Spleen (tissue), 7 donors: ENCODE data around the gene NCLN.

ENCODE experiments used
- POLR2A ChIP-seq, 3 donors: fragments of 450-650 bp; IDR thresholded peaks; one replicate each; pipeline ENCODE4 v1.5.1; 2017; ENCODE audit warnings: antibody characterized with exemption in 3 of 3, mild to moderate bottlenecking in 1 of 3
- POLR2AphosphoS5 ChIP-seq, 3 donors: sonication (generic); formaldehyde crosslinking; IDR thresholded peaks; one replicate each; pipeline ENCODE4 v1.5.1; 2017; ENCODE audit warnings: antibody characterized with exemption in 3 of 3
- TF ChIP-seq, protein P1 (sequence below), 11 experiments: fragments of 200-600 bp in 7 of 11; fragments of 450-650 bp in 4 of 11; sonication (generic) in 4 of 11; IDR thresholded peaks in 8 of 11; conservative IDR thresholded peaks in 3 of 11; 1 replicate in 7 of 11; 2 replicates in 4 of 11; pipeline versions ENCODE4 v1.4.0 to v1.8.0; 2016 to 2021; ENCODE audit warnings: antibody characterized with exemption in 11 of 11, inconsistent platforms in 4 of 11, mild to moderate bottlenecking in 1 of 11
- donor health status: DM: no; HTN: no; CAD: no; lungs with moderate emphysema.
- donor health status: DM: no; HTN: no; CAD: no.
- donor health status: DM: no; HTN: no; CAD: no.

- TF ChIP-seq, protein P1, sequence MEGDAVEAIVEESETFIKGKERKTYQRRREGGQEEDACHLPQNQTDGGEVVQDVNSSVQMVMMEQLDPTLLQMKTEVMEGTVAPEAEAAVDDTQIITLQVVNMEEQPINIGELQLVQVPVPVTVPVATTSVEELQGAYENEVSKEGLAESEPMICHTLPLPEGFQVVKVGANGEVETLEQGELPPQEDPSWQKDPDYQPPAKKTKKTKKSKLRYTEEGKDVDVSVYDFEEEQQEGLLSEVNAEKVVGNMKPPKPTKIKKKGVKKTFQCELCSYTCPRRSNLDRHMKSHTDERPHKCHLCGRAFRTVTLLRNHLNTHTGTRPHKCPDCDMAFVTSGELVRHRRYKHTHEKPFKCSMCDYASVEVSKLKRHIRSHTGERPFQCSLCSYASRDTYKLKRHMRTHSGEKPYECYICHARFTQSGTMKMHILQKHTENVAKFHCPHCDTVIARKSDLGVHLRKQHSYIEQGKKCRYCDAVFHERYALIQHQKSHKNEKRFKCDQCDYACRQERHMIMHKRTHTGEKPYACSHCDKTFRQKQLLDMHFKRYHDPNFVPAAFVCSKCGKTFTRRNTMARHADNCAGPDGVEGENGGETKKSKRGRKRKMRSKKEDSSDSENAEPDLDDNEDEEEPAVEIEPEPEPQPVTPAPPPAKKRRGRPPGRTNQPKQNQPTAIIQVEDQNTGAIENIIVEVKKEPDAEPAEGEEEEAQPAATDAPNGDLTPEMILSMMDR (IDR thresholded peaks at IDR 0.05 in 8 of 11, conservative IDR thresholded peaks at IDR 0.05 in 3 of 11), result no peak
- no peak for TF ChIP-seq POLR2AphosphoS5 (IDR thresholded peaks at IDR 0.05)
- TF ChIP-seq POLR2A (IDR thresholded peaks at IDR 0.05), result no peak
These were observed 18.0 kb upstream of the NCLN start for GRCh38 chr19:3167533-3168272.
